K562 (cell line): ENCODE measurements around the gene NELFA. TPM values are rescaled to one million over a fixed set of nuclear protein-coding genes. Genes with fewer than 3 reads are reported as not detected.
A peak's percentile ranks its signal among the peaks of the same experiment; 100 is the strongest.

ENCODE experiments used
- ATAC-seq: fragments of 200-7000 bp; cut with Tn5 transposase; 3 replicates; pipeline ENCODE4 v1.9.1; 2020; ENCODE audit warnings: moderate library complexity
- BruUV-seq: library from RNA; stranded (reverse); fragments of 400-500 nt; replicated peaks from 2 replicates; lab custom pipeline; 2021; lab: Mats Ljungman, UMichigan
- CTCF ChIA-PET: fragments of 300-600 bp; formaldehyde crosslinking; extraction: SDS; loops from one replicate; lab custom pipeline; 2021; ENCODE audit warnings: low intra/inter-chr PET ratio; lab: Yijun Ruan, JAX
- POLR2A ChIA-PET: fragments of 300-600, 350-650 bp; sonication (Branson Sonifier 250); formaldehyde crosslinking; extraction: SDS; loops from one replicate; lab custom pipeline; 2021; ENCODE audit warnings: antibody characterized with exemption, inconsistent platforms; lab: Yijun Ruan, JAX
- DNase-seq, 4 experiments: peaks; one replicate each; pipeline versions ENCODE4 v3.0.0 to v3.0.0-alpha.2; 2011 to 2018; ENCODE audit warnings: low spot score in 3 of 4, mixed read lengths in 3 of 4; ENCODE audit errors: extremely low read depth in 1 of 4
- FAIRE-seq: peaks from 2 replicates; lab custom pipeline; 2011; peaks lifted over from hg19 to GRCh38; lab: Jason Lieb, UNC
- H2AFZ ChIP-seq: 2 replicates; pipeline ENCODE4 v1.6.0; 2011; ENCODE audit warnings: low read depth, low read length, control low read depth, inconsistent platforms
- H3K27ac ChIP-seq: fragments of 200-600 bp; 3 replicates; pipeline ENCODE4 v1.8.0; 2011; ENCODE audit warnings: low read depth, mild to moderate bottlenecking, control low read depth, inconsistent platforms, low read length, moderate library complexity, mixed read lengths; ENCODE audit errors: extremely low read depth
- H3K27me3 ChIP-seq, 2 experiments: fragments of 300-600 bp in 1 of 2; 2 replicates in 1 of 2; 3 replicates in 1 of 2; pipeline versions ENCODE4 v1.6.0 to v1.8.0; 2011; ENCODE audit warnings: inconsistent platforms in 2 of 2, low read length in 2 of 2, mild to moderate bottlenecking in 1 of 2, mixed read lengths in 1 of 2, moderate library complexity in 1 of 2; ENCODE audit not compliant: control insufficient read depth in 2 of 2, insufficient read depth in 2 of 2
- H3K36me3 ChIP-seq: fragments of 300-600 bp; 3 replicates; pipeline ENCODE4 v1.8.0; 2011; ENCODE audit warnings: mild to moderate bottlenecking, low read length, inconsistent platforms; ENCODE audit not compliant: control insufficient read depth, insufficient read depth
- H3K4me1 ChIP-seq, 2 experiments: fragments of 200-600 bp in 1 of 2; replicated peaks in 1 of 2; 2 replicates in 1 of 2; 3 replicates in 1 of 2; pipeline versions ENCODE4 v1.5.1 to v1.8.0; 2011; ENCODE audit warnings: inconsistent platforms in 2 of 2, low read length in 2 of 2, mild to moderate bottlenecking in 1 of 2, mixed read lengths in 1 of 2, moderate library complexity in 1 of 2; ENCODE audit not compliant: control insufficient read depth in 2 of 2, insufficient read depth in 2 of 2
- H3K4me2 ChIP-seq: 2 replicates; pipeline ENCODE4 v1.6.1; 2011; ENCODE audit warnings: low read length, control low read depth, inconsistent platforms, mixed read lengths; ENCODE audit not compliant: insufficient read depth
- H3K4me3 ChIP-seq: fragments of 200-600 bp; sonication (generic), shearing (Covaris generic); 2 replicates; pipeline ENCODE4 v1.5.1; 2016; ENCODE audit warnings: control low read depth, inconsistent platforms
- H3K79me2 ChIP-seq: fragments of 200-600 bp; 3 replicates; pipeline ENCODE4 v1.8.0; 2011; ENCODE audit warnings: low read length, inconsistent platforms; ENCODE audit not compliant: control insufficient read depth, insufficient read depth
- H3K9ac ChIP-seq, 2 experiments: 2 replicates each; pipeline versions ENCODE4 v1.6.0 to v1.6.1; 2011; ENCODE audit warnings: low read depth in 2 of 2, low read length in 2 of 2, control low read depth in 1 of 2, inconsistent platforms in 1 of 2, mild to moderate bottlenecking in 1 of 2, mixed read lengths in 1 of 2; ENCODE audit not compliant: insufficient read depth in 1 of 2
- H3K9me1 ChIP-seq: one replicate; pipeline ENCODE4 v1.6.0; 2011; ENCODE audit warnings: inconsistent platforms, mild to moderate bottlenecking, low read length, moderate library complexity; ENCODE audit not compliant: control insufficient read depth, insufficient read depth
- H3K9me3 ChIP-seq: replicated peaks from 2 replicates; pipeline ENCODE4 v1.5.1; 2011; ENCODE audit warnings: low read depth, low read length, inconsistent platforms; ENCODE audit not compliant: control insufficient read depth, insufficient read depth
- H4K20me1 ChIP-seq: replicated peaks from 2 replicates; pipeline ENCODE4 v1.6.1; 2011; ENCODE audit warnings: low read length, inconsistent platforms, mixed read lengths; ENCODE audit not compliant: control insufficient read depth, insufficient read depth
- C11orf30 ChIP-seq: fragments of 450-650 bp; IDR thresholded peaks from 2 replicates; pipeline ENCODE4 v1.6.1; 2016; ENCODE audit warnings: low read depth, mild to moderate bottlenecking
- CEBPZ ChIP-seq: fragments of 150-350 bp; IDR thresholded peaks from 2 replicates; pipeline ENCODE4 v1.6.1; 2014; ENCODE audit warnings: low read depth, mild to moderate bottlenecking, low read length, borderline replicate concordance
- CTBP1 ChIP-seq: fragments of 450-650 bp; IDR thresholded peaks from 2 replicates; pipeline ENCODE4 v1.6.1; 2016; ENCODE audit warnings: borderline replicate concordance
- CTCFL ChIP-seq: IDR thresholded peaks from 2 replicates; pipeline ENCODE4 v1.6.1; 2011; ENCODE audit warnings: borderline replicate concordance, low read depth, mild to moderate bottlenecking, moderate library complexity, low read length; ENCODE audit not compliant: insufficient read depth, poor library complexity, severe bottlenecking
- CXXC5 ChIP-seq: fragments of 250-450 bp; sonication (Bioruptor Pico); IDR thresholded peaks from 2 replicates; pipeline ENCODE4 v1.8.0; 2022; ENCODE audit warnings: inconsistent platforms, mild to moderate bottlenecking, moderate library complexity
- ELF4 ChIP-seq: fragments of 450-650 bp; formaldehyde crosslinking; IDR thresholded peaks from 2 replicates; pipeline ENCODE4 v1.4.0; 2022; ENCODE audit warnings: missing genetic modification characterization
- MAFF ChIP-seq: IDR thresholded peaks from 2 replicates; pipeline ENCODE4 v1.6.1; 2012; ENCODE audit warnings: low read length, improper control_type of control experiment
- MAFG ChIP-seq: fragments of 450-650 bp; conservative IDR thresholded peaks from 2 replicates; pipeline ENCODE4 v1.6.1; 2016; ENCODE audit warnings: missing genetic modification characterization, missing compliant biosample characterization
- MAFK ChIP-seq: IDR thresholded peaks from 2 replicates; pipeline ENCODE4 v1.6.1; 2011; ENCODE audit warnings: low read length, improper control_type of control experiment
- MTA2 ChIP-seq: fragments of 450-650 bp; IDR thresholded peaks from 2 replicates; pipeline ENCODE4 v1.6.1; 2016; ENCODE audit warnings: low read depth
- SIN3B ChIP-seq: fragments of 450-650 bp; IDR thresholded peaks from 2 replicates; pipeline ENCODE4 v1.6.1; 2017; ENCODE audit warnings: low read depth, mild to moderate bottlenecking, moderate library complexity
- SRSF7 ChIP-seq: fragments of 200-400 bp; formaldehyde crosslinking; optimal IDR thresholded peaks from 2 replicates; pipeline ENCODE3; 2017; ENCODE audit warnings: mild to moderate bottlenecking, low read depth, low read length
- USF2 ChIP-seq: sonication (generic); formaldehyde crosslinking; IDR thresholded peaks from 2 replicates; pipeline ENCODE4 v1.5.0; 2020; ENCODE audit warnings: missing genetic modification reagents
- ZNF316 ChIP-seq: fragments of 450-650 bp; IDR thresholded peaks from 2 replicates; pipeline ENCODE4 v1.6.1; 2016
- WGBS: fragments of 100-300 bp; shearing (Covaris generic); methylation state at CpG from one replicate; pipeline ENCODE4 v1.1.6; 2016; ENCODE audit warnings: low coverage, mixed read lengths; ENCODE audit not compliant: insufficient coverage; ENCODE audit errors: missing lambda C conversion rate; 5-methylcytosine and 5-hydroxymethylcytosine counted together
- in situ Hi-C: fragments of 300-500 bp; cut with MboI; formaldehyde crosslinking; loops from 4 replicates; pipeline ENCODE4 v1.15.0; 2018; ENCODE audit warnings: inconsistent platforms, mixed read lengths
- intact Hi-C: fragments of 100-400 bp; cut with micrococcal nuclease; formaldehyde crosslinking; loops from 2 replicates; pipeline ENCODE4 v1.14.2; 2022
- polyA plus RNA-seq, 8 experiments: library from polyadenylated mRNA; depleted of rRNA in 4 of 8; stranded (reverse) in 5 of 8; unstranded in 3 of 8; fragments of >200 nt; fragmentation: Nextera tagmentation in 2 of 8; fragmentation: Illumina TruSeq in 1 of 8; extraction: Ambion mirVana in 2 of 8; extraction: Trizol in 1 of 8; gene quantifications; 2 replicates each; pipeline versions ENCODE4 v1.2.1 to v1.2.3, GENCODE V29; 2011 to 2014; ENCODE audit warnings: inconsistent platforms in 1 of 8, missing spikeins in 1 of 8
- total RNA-seq, 7 experiments: library from RNA; depleted of rRNA in 6 of 7; stranded (reverse); fragments of >200 nt in 6 of 7; fragmentation: Illumina TruSeq in 2 of 7; extraction: Trizol in 2 of 7; gene quantifications; 2 replicates each; pipeline versions ENCODE4 v1.2.1 to v1.2.3, GENCODE V29; 2011 to 2021; ENCODE audit warnings: low replicate concordance in 1 of 7

NELFA gene
- total and polyA plus RNA-seq, 9 of the 15 experiments (the other 6 are each of a cell fraction or from before 2014, with no cell fraction given), result 0.76 to 59.6 (median 14.8) TPM

- DNase-seq (no peak), ATAC-seq (no peak; the same call in 2 of the 3 replicates), FAIRE-seq (no peak)
- 100% methylated on average over 1 of the region's 1 CpG for WGBS
- H3K9me3 ChIP-seq, result peaks cover 5% of the 10 kb centered on the region
- no peak overlapping the region for H3K27ac ChIP-seq
- intact Hi-C loops, result no loop called here
- H3K4me3 ChIP-seq, result no peak overlapping the region
- no peak overlapping the region for H2AFZ ChIP-seq
- peaks cover 57% of the 10 kb centered on the region; the same call in 1 of the 3 replicates for H3K36me3 ChIP-seq
- ChIA-PET CTCF (no interaction called here), POLR2A (interaction anchor here (2.3 kb wide), 2 partner anchors 10 to 12 kb away, joined by 7 to 10 read pairs; no protein-coding TSS in a partner anchor)
- H3K4me2 ChIP-seq, result no peak overlapping the region
- H3K4me1 ChIP-seq, result peaks cover 0 to 18% of the 10 kb centered on the region in 2 experiments; a peak in 3 of 5 replicates
- H3K9ac ChIP-seq, result no peak overlapping the region
- TF ChIP-seq MAFK (peak; percentile 97), MTA2 (no peak), SRSF7 (no peak), SIN3B (no peak), CEBPZ (no peak), MAFF (peak; percentile 97), USF2 (CRISPR knock-in tag) (no peak), ELF4 (CRISPR knock-in tag) (no peak), CXXC5 (CRISPR knock-in tag) (no peak), ZNF316 (peak; percentile 96), C11orf30 (peak; percentile 94), CTBP1 (no peak), MAFG (tag) (peak; percentile 87), CTCFL (no peak)
- peaks cover 89% of the 10 kb centered on the region for H3K79me2 ChIP-seq
- no TSS peak for BruUV-seq
- H3K27me3 ChIP-seq, result no peaks in the 10 kb centered on the region
- no peaks in the 10 kb centered on the region for H4K20me1 ChIP-seq
- in situ Hi-C loops, result no loop called here
- peaks cover 3% of the 10 kb centered on the region for H3K9me1 ChIP-seq
Observed at GRCh38 chr4:1994938-1995337, 13.8 kb downstream of the NELFA start.
